B cell (primary cell): ENCODE data around the gene PLCD3.

ENCODE experiments used
- CTCF ChIP-seq: fragments of 200-600 bp; IDR thresholded peaks from one replicate; pipeline ENCODE4 v1.8.0; 2022; ENCODE audit warnings: antibody characterized with exemption, mild to moderate bottlenecking
- EZH2 ChIP-seq: IDR thresholded peaks from 2 replicates; pipeline ENCODE4 v1.6.1; 2012; ENCODE audit warnings: borderline replicate concordance, low read depth, mild to moderate bottlenecking, moderate library complexity, low read length; ENCODE audit not compliant: insufficient read depth, poor library complexity, severe bottlenecking

- TF ChIP-seq EZH2 (no peak), CTCF (no peak)
Observed at GRCh38 chr17:45172232-45172540, 39.9 kb upstream of the PLCD3 start.
